Spinal cord (tissue), 10 donors: ENCODE results near the gene C15orf40. TPM values are rescaled to one million over a fixed set of nuclear protein-coding genes. Genes with fewer than 3 reads are reported as not detected.
A peak's percentile ranks its signal among the peaks of the same experiment; 100 is the strongest.
"Not testable (repeated sequence)": the region's sequence is repeated elsewhere in the genome, so short reads cannot be mapped to it uniquely, and the experiment has no call there.

Experiments used
- DNase-seq, 6 donors: peaks; one replicate each; pipeline versions ENCODE4 v3.0.0 to v3.0.0-alpha.2; 2013 to 2015; ENCODE audit warnings: low spot score in 6 of 6, low read depth in 4 of 6
- H3K27ac ChIP-seq: one replicate; pipeline ENCODE4 v1.5.1; 2013; ENCODE audit warnings: low read depth, low read length, control low read depth
- H3K27me3 ChIP-seq: one replicate; pipeline ENCODE4 v1.6.1; 2013; ENCODE audit warnings: low read length; ENCODE audit not compliant: control insufficient read depth, insufficient read depth
- H3K36me3 ChIP-seq: one replicate; pipeline ENCODE4 v1.6.1; 2013; ENCODE audit warnings: low read length; ENCODE audit not compliant: control insufficient read depth, insufficient read depth
- H3K4me1 ChIP-seq: one replicate; pipeline ENCODE4 v1.6.1; 2013; ENCODE audit warnings: low read length; ENCODE audit not compliant: control insufficient read depth, insufficient read depth
- H3K4me3 ChIP-seq: one replicate; pipeline ENCODE4 v1.5.1; 2013; ENCODE audit warnings: low read depth, low read length, control low read depth
- H3K9me3 ChIP-seq: one replicate; pipeline ENCODE4 v1.6.1; 2013; ENCODE audit warnings: low read length; ENCODE audit not compliant: control insufficient read depth, insufficient read depth
- WGBS: methylation state at CpG from one replicate; pipeline ENCODE4 v1.1.5; 2013; ENCODE audit warnings: missing lambda C conversion rate; ENCODE audit not compliant: insufficient coverage; 5-methylcytosine and 5-hydroxymethylcytosine counted together
- polyA plus RNA-seq, 2 donors: library from polyadenylated mRNA; unstranded; fragments of 120-200 nt; gene quantifications; one replicate each; pipeline ENCODE4 v1.2.1, GENCODE V29; 2013; ENCODE audit not compliant: insufficient read length in 2 of 2
- total RNA-seq, 2 donors: library from RNA; depleted of rRNA in 1 of 2; stranded (reverse); fragments of 120-200 nt in 1 of 2; fragments of >200 nt in 1 of 2; gene quantifications; one replicate each; pipeline versions ENCODE4 v1.2.3 to v1.2.4, GENCODE V29; 2013 to 2014
- donor health status: healthy.

The C15orf40 gene
- total and polyA plus RNA-seq, 4 donors: 11.3 to 20.8 (median 19.2) TPM

DNA sequence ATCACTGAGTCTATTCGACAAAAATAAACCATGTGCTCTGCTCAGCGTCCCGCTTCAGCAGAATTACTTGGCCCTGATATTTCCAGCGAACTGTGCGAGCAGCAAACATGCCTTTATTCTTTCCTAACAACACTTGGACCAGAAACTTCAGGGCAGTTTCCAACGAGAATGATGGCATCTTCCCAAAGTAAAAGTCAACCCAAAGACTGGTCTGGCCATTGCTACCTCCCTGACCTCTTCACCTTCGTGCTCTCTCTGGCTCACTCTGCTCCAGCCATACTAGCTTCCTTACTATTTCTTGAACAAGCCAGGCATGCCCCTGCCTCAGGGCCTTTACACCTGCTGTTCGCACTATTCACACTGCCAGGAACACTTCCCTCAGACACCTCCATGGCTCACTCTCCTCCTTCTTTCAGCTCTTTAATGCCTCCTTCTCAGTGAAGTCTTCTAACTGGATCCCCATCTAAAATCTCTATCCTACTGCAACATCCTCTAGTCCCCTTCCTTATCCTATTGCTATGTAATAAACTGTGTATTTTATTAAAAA lies 65.2 kb downstream of the C15orf40 start:
- no peaks in the 10 kb centered on the region for H3K36me3 ChIP-seq
- H3K4me3 ChIP-seq: no peak overlapping the region
- peaks cover 2% of the 10 kb centered on the region for H3K4me1 ChIP-seq
- no peaks in the 10 kb centered on the region for H3K27me3 ChIP-seq
- H3K27ac ChIP-seq: no peak overlapping the region
- DNase-seq: no peak
- WGBS: 89% methylated on average over 8 of the region's 8 CpGs
- no peaks in the 10 kb centered on the region for H3K9me3 ChIP-seq

DNA sequence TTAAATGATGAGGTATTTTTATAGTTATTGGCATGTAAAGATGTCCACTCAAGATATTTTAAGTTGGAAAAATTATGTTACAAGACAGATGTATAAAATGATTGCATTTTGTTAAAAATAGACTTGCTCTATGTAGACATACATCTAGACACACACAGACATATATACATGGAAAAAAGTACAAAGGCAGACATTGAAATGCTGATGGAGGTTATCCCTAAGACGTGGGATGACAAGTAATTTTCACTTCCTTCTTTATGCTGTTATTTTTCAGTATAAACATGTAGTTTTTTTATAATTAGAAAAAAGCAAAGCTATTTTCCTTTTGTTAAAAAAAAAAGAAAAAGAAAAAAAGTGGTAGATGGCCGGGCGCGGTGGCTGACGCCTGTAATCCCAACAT lies 66.1 kb downstream of the C15orf40 start:
- Histone ChIP-seq H3K27ac (no peak overlapping the region), H3K4me1 (no peaks in the 10 kb centered on the region), H3K36me3 (no peaks in the 10 kb centered on the region), H3K9me3 (no peaks in the 10 kb centered on the region), H3K27me3 (no peaks in the 10 kb centered on the region), H3K4me3 (no peak overlapping the region)
- no CpG with 5 or more reads among the region's 5 CpGs for WGBS
- DNase-seq: no peak

- Histone ChIP-seq H3K4me3 (no peak overlapping the region), H3K4me1 (no peaks in the 10 kb centered on the region), H3K27ac (no peak overlapping the region), H3K9me3 (no peaks in the 10 kb centered on the region), H3K27me3 (no peaks in the 10 kb centered on the region), H3K36me3 (no peaks in the 10 kb centered on the region)
- peak in 1 of 6 donors; percentile 38 for DNase-seq
- 72% methylated on average over 5 of the region's 5 CpGs for WGBS
These were observed 66.6 kb downstream of the C15orf40 start for GRCh38 chr15:82944821-82945220.

- Histone ChIP-seq H3K4me1 (no peaks in the 10 kb centered on the region), H3K9me3 (no peaks in the 10 kb centered on the region), H3K4me3 (no peak overlapping the region), H3K27me3 (no peaks in the 10 kb centered on the region), H3K27ac (no peak overlapping the region), H3K36me3 (no peaks in the 10 kb centered on the region)
- 42% methylated on average over 5 of the region's 5 CpGs for WGBS
- DNase-seq: peak in 2 of 6 donors; percentile 17 to 72
These were observed 67.4 kb downstream of the C15orf40 start for GRCh38 chr15:82944056-82944455.

DNA sequence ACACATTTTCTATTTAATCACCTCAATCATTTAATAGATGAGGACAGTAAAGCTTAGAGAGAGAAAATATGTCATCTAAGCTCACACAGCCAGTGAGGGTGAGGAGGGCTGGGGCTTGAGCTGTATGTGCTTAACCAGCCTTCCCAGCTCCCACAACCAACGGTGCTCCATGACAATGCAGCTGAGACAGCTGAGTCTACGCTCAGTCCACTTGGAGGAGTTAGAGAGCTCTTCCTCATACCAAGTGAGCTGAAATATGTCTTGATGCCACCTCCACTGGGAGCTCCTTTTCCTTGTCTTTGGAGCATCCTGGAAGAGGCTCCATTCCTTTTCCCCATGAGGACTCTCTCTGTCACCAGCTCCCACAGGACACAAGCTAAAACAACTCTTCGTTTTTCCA lies 68.3 kb downstream of the C15orf40 start:
- no peak overlapping the region for H3K4me3 ChIP-seq
- no peak for DNase-seq
- no peaks in the 10 kb centered on the region for H3K36me3 ChIP-seq
- no peaks in the 10 kb centered on the region for H3K4me1 ChIP-seq
- no peaks in the 10 kb centered on the region for H3K9me3 ChIP-seq
- WGBS: 72% methylated on average over 3 of the region's 3 CpGs
- H3K27me3 ChIP-seq: no peaks in the 10 kb centered on the region
- H3K27ac ChIP-seq: no peak overlapping the region

DNA sequence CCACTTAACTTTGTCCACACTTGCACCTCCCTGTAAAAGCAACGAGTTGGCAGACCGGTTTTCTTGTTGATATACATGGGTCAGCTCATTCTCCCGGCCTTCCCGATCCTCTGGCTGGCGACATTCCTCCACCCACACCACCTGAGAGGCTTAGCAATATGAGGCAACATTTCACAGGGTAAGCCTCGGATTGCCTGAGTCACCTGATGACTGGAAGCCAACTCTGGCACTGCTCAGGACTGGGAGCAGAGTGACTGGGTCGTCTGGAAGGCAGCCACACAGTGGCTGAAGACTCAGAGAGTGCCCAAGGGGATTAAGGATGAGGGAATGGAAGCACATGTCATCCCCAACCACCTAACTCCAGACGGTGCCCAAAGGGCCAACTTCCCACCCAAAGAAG lies 68.7 kb downstream of the C15orf40 start:
- no peaks in the 10 kb centered on the region for H3K27me3 ChIP-seq
- no peaks in the 10 kb centered on the region for H3K36me3 ChIP-seq
- H3K4me1 ChIP-seq: no peaks in the 10 kb centered on the region
- no peak overlapping the region for H3K4me3 ChIP-seq
- no peak for DNase-seq
- H3K27ac ChIP-seq: no peak overlapping the region
- WGBS: 82% methylated on average over 7 of the region's 8 CpGs
- no peaks in the 10 kb centered on the region for H3K9me3 ChIP-seq

- WGBS: 93% methylated on average over 2 of the region's 6 CpGs
- not testable (repeated sequence) for H3K9me3 ChIP-seq, H3K27me3 ChIP-seq
These were observed 71.8 kb downstream of the C15orf40 start for GRCh38 chr15:82939678-82940077.

More at GRCh38 chr15:82939678-82940077, 71.8 kb downstream of the C15orf40 start:
- H3K4me1 ChIP-seq, DNase-seq, H3K27ac ChIP-seq, H3K4me3 ChIP-seq, H3K36me3 ChIP-seq: not testable (repeated sequence)

Other genes with a start within 250 kb of the C15orf40 start
- under 1 TPM in 1 of 2 donors, not detected in 1; 0.06 TPM for gene FSD2, start 205.6 kb downstream of the C15orf40 start, total RNA-seq
- under 1 TPM; 0.36 to 0.63 TPM for gene FSD2, start 205.6 kb downstream of the C15orf40 start, polyA plus RNA-seq
- gene WHAMM, start 202.0 kb downstream of the C15orf40 start, total RNA-seq: 1 to 10 TPM; 4.4 to 5.1 TPM
- gene WHAMM, start 202.0 kb downstream of the C15orf40 start, polyA plus RNA-seq: 1 to 10 TPM; 9.4 to 9.8 TPM
- 10 to 100 TPM; 29.6 to 36.0 TPM for gene HOMER2, start 58.9 kb downstream of the C15orf40 start, total RNA-seq
- gene HOMER2, start 58.9 kb downstream of the C15orf40 start, polyA plus RNA-seq: 10 to 100 TPM; 22.4 to 25.9 TPM
- 10 to 100 TPM; 26.8 to 35.5 TPM for gene RAMAC, start 25.4 kb downstream of the C15orf40 start, total RNA-seq
- gene RAMAC, start 25.4 kb downstream of the C15orf40 start, polyA plus RNA-seq: 10 to 100 TPM; 31.8 to 35.6 TPM
- 100 to 1,000 TPM in 1 of 2 donors, 10 to 100 TPM in 1; 74.6 to 149 TPM for gene BTBD1, start 55.6 kb upstream of the C15orf40 start, total RNA-seq
- gene BTBD1, start 55.6 kb upstream of the C15orf40 start, polyA plus RNA-seq: 10 to 100 TPM; 71.0 to 86.2 TPM
- 10 to 100 TPM in 1 of 2 donors, 1 to 10 TPM in 1; 4.7 to 15.6 TPM for gene TM6SF1, start 96.0 kb upstream of the C15orf40 start, total RNA-seq
- 10 to 100 TPM; 12.0 to 12.5 TPM for gene TM6SF1, start 96.0 kb upstream of the C15orf40 start, polyA plus RNA-seq
- 100 to 1,000 TPM in 1 of 2 donors, 10 to 100 TPM in 1; 64.2 to 113 TPM for gene HDGFL3, start 196.2 kb upstream of the C15orf40 start, total RNA-seq
- 100 to 1,000 TPM; 140 to 195 TPM for gene HDGFL3, start 196.2 kb upstream of the C15orf40 start, polyA plus RNA-seq